H1 (cell line): ENCODE measurements around the gene MCFD2. TPM values are rescaled to one million over a fixed set of nuclear protein-coding genes. Genes with fewer than 3 reads are reported as not detected.

Experiments used
- CTCF ChIA-PET: fragments of 300-600 bp; sonication (Branson Sonifier 250); formaldehyde crosslinking; loops from one replicate; lab custom pipeline; 2021; ENCODE audit not compliant: partially characterized antibody; lab: Charles Lee
- POLR2A ChIA-PET: fragments of 300-600 bp; sonication (Branson Sonifier 250); formaldehyde crosslinking; loops from one replicate; lab custom pipeline; 2021; ENCODE audit warnings: inconsistent platforms; ENCODE audit not compliant: partially characterized antibody; lab: Charles Lee
- DNase-seq, 2 experiments: peaks; one replicate each; pipeline versions ENCODE4 v3.0.0 to v3.0.0-alpha.2; 2010 to 2022; ENCODE audit warnings: low spot score in 2 of 2, low read depth in 1 of 2, mixed read lengths in 1 of 2
- FAIRE-seq: peaks from 2 replicates; lab custom pipeline; 2011; peaks lifted over from hg19 to GRCh38; lab: Jason Lieb, UNC
- H2AFZ ChIP-seq: 2 replicates; pipeline ENCODE4 v1.8.1; 2012; ENCODE audit warnings: low read length, inconsistent platforms
- H2AK5ac ChIP-seq: 2 replicates; pipeline ENCODE4 v1.6.1; 2013; ENCODE audit warnings: low read depth, low read length
- H2BK120ac ChIP-seq: replicated peaks from 2 replicates; pipeline ENCODE3; 2013; ENCODE audit warnings: low read depth, low read length, inconsistent platforms
- H2BK12ac ChIP-seq: 2 replicates; pipeline ENCODE4 v1.6.1; 2013; ENCODE audit warnings: low read depth, low read length
- H2BK15ac ChIP-seq: 2 replicates; pipeline ENCODE4 v1.6.1; 2013; ENCODE audit warnings: low read length
- H2BK20ac ChIP-seq: 2 replicates; pipeline ENCODE4 v1.6.1; 2013; ENCODE audit warnings: low read length
- H2BK5ac ChIP-seq: 2 replicates; pipeline ENCODE4 v1.6.1; 2013; ENCODE audit warnings: low read depth, low read length
- H3K14ac ChIP-seq: 2 replicates; pipeline ENCODE4 v1.6.1; 2013; ENCODE audit warnings: inconsistent platforms; ENCODE audit not compliant: insufficient read length
- H3K18ac ChIP-seq: 2 replicates; pipeline ENCODE4 v1.6.1; 2013; ENCODE audit warnings: low read length; ENCODE audit errors: extremely low read depth
- H3K23ac ChIP-seq: 2 replicates; pipeline ENCODE4 v1.6.1; 2013; ENCODE audit warnings: inconsistent platforms; ENCODE audit not compliant: insufficient read length
- H3K23me2 ChIP-seq: 2 replicates; pipeline ENCODE4 v1.6.1; 2013; ENCODE audit warnings: low read depth, low read length
- H3K27ac ChIP-seq: 2 replicates; pipeline ENCODE4 v1.6.1; 2011; ENCODE audit warnings: low read depth, low read length, inconsistent platforms
- H3K27me3 ChIP-seq, 4 experiments: replicated peaks in 1 of 4; 1 replicate in 1 of 4; 2 replicates in 3 of 4; pipeline versions ENCODE4 v1.6.1 to v1.8.1; 2011 to 2013; ENCODE audit warnings: low read length in 3 of 4, mild to moderate bottlenecking in 3 of 4, inconsistent platforms in 2 of 4, mixed read lengths in 2 of 4, moderate library complexity in 1 of 4; ENCODE audit not compliant: control insufficient read depth in 3 of 4, insufficient read depth in 3 of 4; ENCODE audit errors: extremely low read depth in 1 of 4
- H3K36me3 ChIP-seq, 4 experiments: 2 replicates each; pipeline versions ENCODE4 v1.6.1 to v1.8.1; 2011 to 2013; ENCODE audit warnings: mild to moderate bottlenecking in 4 of 4, low read length in 3 of 4, moderate library complexity in 2 of 4, control low read depth in 1 of 4, inconsistent platforms in 1 of 4; ENCODE audit not compliant: insufficient read depth in 4 of 4, control insufficient read depth in 2 of 4
- H3K4ac ChIP-seq: replicated peaks from 2 replicates; pipeline ENCODE3; 2013; ENCODE audit warnings: low read length, low read depth, mixed read lengths, inconsistent platforms; ENCODE audit not compliant: insufficient read length
- H3K4me1 ChIP-seq, 4 experiments: replicated peaks in 1 of 4; 1 replicate in 1 of 4; 2 replicates in 3 of 4; pipeline versions ENCODE4 v1.6.1 to v1.8.1; 2011 to 2013; ENCODE audit warnings: low read length in 3 of 4, inconsistent platforms in 2 of 4, mixed read lengths in 1 of 4; ENCODE audit not compliant: insufficient read depth in 4 of 4, control insufficient read depth in 3 of 4
- H3K4me2 ChIP-seq, 2 experiments: 2 replicates each; pipeline versions ENCODE4 v1.6.1 to v1.8.1; 2011 to 2013; ENCODE audit warnings: low read depth in 2 of 2, low read length in 2 of 2, control low read depth in 1 of 2, inconsistent platforms in 1 of 2, mild to moderate bottlenecking in 1 of 2; ENCODE audit not compliant: insufficient read depth in 1 of 2
- H3K4me3 ChIP-seq, 4 experiments: fragments of 200-600, 300-600 bp in 1 of 4; sonication (generic), shearing (Covaris generic), sonication (Bioruptor Twin) in 1 of 4; 2 replicates each; pipeline versions ENCODE4 v1.5.1 to v1.8.1; 2011 to 2016; ENCODE audit warnings: low read length in 4 of 4, low read depth in 3 of 4, control low read depth in 2 of 4, inconsistent platforms in 2 of 4, mild to moderate bottlenecking in 2 of 4, mixed read lengths in 1 of 4, moderate library complexity in 1 of 4; ENCODE audit not compliant: insufficient read depth in 2 of 4; ENCODE audit errors: extremely low read depth in 1 of 4
- H3K56ac ChIP-seq: replicated peaks from 2 replicates; pipeline ENCODE3; 2013; ENCODE audit warnings: low read depth, mild to moderate bottlenecking, mixed read lengths, low read length, inconsistent platforms; ENCODE audit not compliant: insufficient read length
- H3K79me1 ChIP-seq: 2 replicates; pipeline ENCODE4 v1.6.1; 2013; ENCODE audit warnings: low read depth, low read length, control low read depth
- H3K79me2 ChIP-seq, 2 experiments: 2 replicates each; pipeline versions ENCODE4 v1.6.1 to v1.8.1; 2012 to 2013; ENCODE audit warnings: low read length in 2 of 2, mild to moderate bottlenecking in 2 of 2, inconsistent platforms in 1 of 2; ENCODE audit not compliant: insufficient read depth in 2 of 2, control insufficient read depth in 1 of 2
- H3K9ac ChIP-seq, 4 experiments: replicated peaks in 1 of 4; 1 replicate in 1 of 4; 2 replicates in 3 of 4; pipeline versions ENCODE4 v1.6.1 to v1.8.1; 2011 to 2013; ENCODE audit warnings: low read depth in 3 of 4, low read length in 3 of 4, control low read depth in 2 of 4, mild to moderate bottlenecking in 2 of 4, moderate library complexity in 2 of 4, inconsistent platforms in 1 of 4; ENCODE audit errors: extremely low read depth in 1 of 4
- H3K9me3 ChIP-seq, 2 experiments: 2 replicates each; pipeline versions ENCODE4 v1.6.1 to v1.8.1; 2012 to 2013; ENCODE audit warnings: mild to moderate bottlenecking in 2 of 2, moderate library complexity in 2 of 2, control low read depth in 1 of 2, inconsistent platforms in 1 of 2, low read depth in 1 of 2, low read length in 1 of 2, mixed read lengths in 1 of 2; ENCODE audit not compliant: insufficient read depth in 2 of 2
- H4K20me1 ChIP-seq, 2 experiments: replicated peaks in 1 of 2; 2 replicates each; pipeline versions ENCODE3 to v1.8.1; 2011 to 2013; ENCODE audit warnings: inconsistent platforms in 2 of 2, low read length in 2 of 2, mild to moderate bottlenecking in 1 of 2; ENCODE audit not compliant: insufficient read depth in 2 of 2, control insufficient read depth in 1 of 2
- H4K5ac ChIP-seq: 2 replicates; pipeline ENCODE4 v1.6.1; 2013; ENCODE audit warnings: low read length, low read depth, mixed read lengths, inconsistent platforms; ENCODE audit not compliant: insufficient read length
- H4K8ac ChIP-seq: 2 replicates; pipeline ENCODE4 v1.8.0; 2013; ENCODE audit warnings: mild to moderate bottlenecking, moderate library complexity, low read length, inconsistent platforms; ENCODE audit not compliant: insufficient read depth; ENCODE audit errors: extremely low read depth
- H4K91ac ChIP-seq: replicated peaks from 2 replicates; pipeline ENCODE3; 2013; ENCODE audit warnings: low read length, mixed read lengths, inconsistent platforms; ENCODE audit not compliant: insufficient read length
- CTBP2 ChIP-seq: IDR thresholded peaks from 2 replicates; pipeline ENCODE4 v1.7.0; 2011; ENCODE audit warnings: borderline replicate concordance, mild to moderate bottlenecking, moderate library complexity, mixed read lengths, low read length; ENCODE audit not compliant: insufficient read depth, insufficient read length
- CTCF ChIP-seq, 3 experiments: IDR thresholded peaks; 1 replicate in 2 of 3; 2 replicates in 1 of 3; pipeline versions ENCODE4 v1.5.1 to v1.6.1; 2011; ENCODE audit warnings: low read length in 3 of 3, mild to moderate bottlenecking in 3 of 3, inconsistent platforms in 2 of 3, low read depth in 1 of 3, moderate library complexity in 1 of 3; ENCODE audit not compliant: insufficient read depth in 1 of 3; ENCODE audit errors: control extremely low read depth in 1 of 3
- FOSL1 ChIP-seq: IDR thresholded peaks from 2 replicates; pipeline ENCODE4 v1.6.1; 2011; ENCODE audit warnings: mild to moderate bottlenecking, low read depth, low read length, moderate library complexity; ENCODE audit not compliant: insufficient read depth
- RAD21 ChIP-seq, 2 experiments: IDR thresholded peaks in 1 of 2; conservative IDR thresholded peaks in 1 of 2; 2 replicates each; pipeline ENCODE4 v1.6.1; 2011; ENCODE audit warnings: low read depth in 2 of 2, low read length in 2 of 2, improper control_type of control experiment in 1 of 2, inconsistent platforms in 1 of 2, mild to moderate bottlenecking in 1 of 2, moderate library complexity in 1 of 2
- TBP ChIP-seq: IDR thresholded peaks from 2 replicates; pipeline ENCODE4 v1.6.1; 2011; ENCODE audit warnings: low read depth, low read length, improper control_type of control experiment
- YY1 ChIP-seq: IDR thresholded peaks from 2 replicates; pipeline ENCODE4 v1.6.1; 2011; ENCODE audit warnings: low read depth, mild to moderate bottlenecking, low read length
- WGBS, 2 experiments: shearing (Covaris generic) in 1 of 2; methylation state at CpG; one replicate each; pipeline versions ENCODE4 v1.1.6 to v1.1.7; 2013 to 2015; ENCODE audit warnings: low lambda C conversion rate in 2 of 2, mixed read lengths in 2 of 2, inconsistent platforms in 1 of 2, low coverage in 1 of 2, missing lambda C conversion rate in 1 of 2; ENCODE audit not compliant: insufficient replicate concordance in 2 of 2, insufficient coverage in 1 of 2, insufficient read length in 1 of 2; ENCODE audit errors: extremely low coverage in 1 of 2, missing lambda C conversion rate in 1 of 2; 5-methylcytosine and 5-hydroxymethylcytosine counted together
- polyA plus RNA-seq, 7 experiments: library from polyadenylated mRNA; depleted of rRNA in 3 of 7; stranded (reverse) in 5 of 7; unstranded in 2 of 7; fragments of >200 nt in 5 of 7; fragments of 200-250 nt in 2 of 7; gene quantifications; 1 replicate in 5 of 7; 2 replicates in 1 of 7; 4 replicates in 1 of 7; pipeline versions ENCODE4 v1.2.1 to v1.2.3, GENCODE V29; 2011 to 2013; ENCODE audit warnings: missing spikeins in 2 of 7, mixed read lengths in 2 of 7
- total RNA-seq: library from RNA; stranded (reverse); fragmentation: NEBNext Ultra II Directional; extraction: Animal tissue kit (Norgen Biotek cat#: 25700); gene quantifications from 2 replicates; pipeline ENCODE4 v1.2.1, GENCODE V29; 2021

Gene MCFD2
- total and polyA plus RNA-seq, 2 of the 8 experiments (the other 6 are each of a cell fraction or from before 2014, with no cell fraction given), result 35.2 to 76.2 TPM

- Histone ChIP-seq H3K23me2 (peaks cover 7% of the 10 kb centered on the region), H2BK20ac (no peak overlapping the region), H4K8ac (no peak overlapping the region), H3K27me3 (peaks cover 0 to 7% (median 2%) of the 10 kb centered on the region in 4 experiments; a peak in 4 of 7 replicates), H2AK5ac (no peak overlapping the region), H4K5ac (no peak overlapping the region), H3K18ac (no peak overlapping the region), H2BK15ac (no peak overlapping the region; the same call in 1 of the 2 replicates), H3K14ac (no peak overlapping the region), H3K9me3 (no peaks in the 10 kb centered on the region), H3K9ac (no peak overlapping the region), H2BK120ac (no peak overlapping the region), H3K79me2 (no peaks in the 10 kb centered on the region), H3K4me2 (peak overlapping the region in 1 of 2 experiments; percentile 93; a peak in 1 of 4 replicates), H3K27ac (no peak overlapping the region), H3K4me1 (peaks cover 3 to 8% (median 3%) of the 10 kb centered on the region in 4 experiments), H3K4me3 (no peak overlapping the region), H3K23ac (no peak overlapping the region), H3K56ac (no peak overlapping the region), H2AFZ (no peak overlapping the region), H4K91ac (no peak overlapping the region), H4K20me1 (peaks cover 0 to 2% of the 10 kb centered on the region in 2 experiments), H3K4ac (no peak overlapping the region), H3K36me3 (no peaks in the 10 kb centered on the region), H2BK12ac (no peak overlapping the region), H3K79me1 (peaks cover 4% of the 10 kb centered on the region; the same call in 1 of the 2 replicates), H2BK5ac (no peak overlapping the region)
- CTCF ChIA-PET, result interaction anchor here (0.6 to 1.2 kb wide), 6 partner anchors 13 to 381 kb away, joined by 3 to 5 read pairs (median 3); no protein-coding TSS in a partner anchor
- POLR2A ChIA-PET, result interaction anchor here (1.2 to 2.2 kb wide), 2 partner anchors 18 to 21 kb away, joined by 4 to 5 read pairs; no protein-coding TSS in a partner anchor
- TF ChIP-seq TBP, result no peak
- no peak for TF ChIP-seq CTBP2
- TF ChIP-seq YY1, result no peak
- no peak for TF ChIP-seq FOSL1
- TF ChIP-seq CTCF (IDR thresholded peaks at IDR 0.05; ENCODE audit: control extremely low read depth in 1 of 3, insufficient read depth in 1 of 3, low read depth in 1 of 3, low read length in 3 of 3), result no peak
- TF ChIP-seq RAD21 (IDR thresholded peaks at IDR 0.05 in 1 of 2, conservative IDR thresholded peaks at IDR 0.05 in 1 of 2; ENCODE audit: low read depth in 2 of 2, low read length in 2 of 2), result no peak
- no peak for DNase-seq
- FAIRE-seq, result no peak
- 92% methylated on average over 10 of the region's 10 CpGs; no CpG with 5 or more reads in 1 of the 2 experiments for WGBS, 2 experiments
Measured at GRCh38 chr2:46942891-46943626, 27.5 kb upstream of the MCFD2 start.
